ENCODE results near the gene ASB13.

Gene ASB13

GRCh38 chr10:5668429-5668828, 2.0 kb upstream of the ASB13 start:
- no peak for FAIRE-seq

- FAIRE-seq, result no peak
Observed at GRCh38 chr10:5666841-5667630, 641 bp upstream of the ASB13 start.

- no peak for FAIRE-seq
Observed at GRCh38 chr10:5665373-5666007, 905 bp downstream of the ASB13 start.

GRCh38 chr10:5663692-5664427, 2.5 kb downstream of the ASB13 start:
- no peak for FAIRE-seq

GRCh38 chr10:5662708-5663579, 3.5 kb downstream of the ASB13 start:
- no peak for FAIRE-seq

GRCh38 chr10:5661043-5661442, 5.4 kb downstream of the ASB13 start:
- no peak for FAIRE-seq

- no peak for FAIRE-seq
Observed at GRCh38 chr10:5659702-5660528, 6.5 kb downstream of the ASB13 start.

- FAIRE-seq, result no peak
Observed at GRCh38 chr10:5658871-5659618, 7.3 kb downstream of the ASB13 start.

- no peak for FAIRE-seq
Observed at GRCh38 chr10:5656737-5657579, 9.4 kb downstream of the ASB13 start.

GRCh38 chr10:5655121-5655520, 11.3 kb downstream of the ASB13 start:
- FAIRE-seq, result no peak

- no peak for FAIRE-seq
Observed at GRCh38 chr10:5654218-5654755, 12.1 kb downstream of the ASB13 start.

- FAIRE-seq, result no peak
Observed at GRCh38 chr10:5652746-5653145, 13.6 kb downstream of the ASB13 start.

GRCh38 chr10:5651388-5651764, 15.0 kb downstream of the ASB13 start:
- no peak for FAIRE-seq

- FAIRE-seq, result no peak
Observed at GRCh38 chr10:5650664-5651387, 15.6 kb downstream of the ASB13 start.

- FAIRE-seq, result no peak
Observed at GRCh38 chr10:5649746-5650145, 16.6 kb downstream of the ASB13 start.

- FAIRE-seq, result no peak
Observed at GRCh38 chr10:5648494-5649457, 17.6 kb downstream of the ASB13 start.

- no peak for FAIRE-seq
Observed at GRCh38 chr10:5647507-5648240, 18.7 kb downstream of the ASB13 start.

All from islet of Langerhans (tissue), 1 donor.